ENCODE data around the gene ARPC5.

DNA sequence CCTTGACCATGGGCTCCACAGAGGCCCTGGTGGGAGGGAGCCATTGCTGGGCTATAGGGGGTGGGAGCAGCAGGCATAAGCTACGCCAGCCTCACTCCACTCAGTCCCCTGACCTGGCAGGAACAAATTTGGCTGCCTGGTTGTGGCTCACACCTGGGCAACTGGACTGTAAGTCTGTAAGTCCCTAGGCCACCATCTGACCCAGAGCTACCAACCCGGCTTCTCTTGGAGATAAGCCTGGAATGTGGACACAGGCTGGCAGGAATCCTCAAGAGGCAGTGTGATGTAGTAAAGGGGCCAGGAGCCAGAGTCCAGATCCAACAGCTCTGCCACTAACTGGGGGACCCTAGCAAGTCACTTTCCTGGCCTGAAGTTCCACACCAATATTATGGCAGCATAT lies 56.7 kb downstream of the ARPC5 start:
- TF ChIP-seq POLR2A (IDR thresholded peaks at IDR 0.05) = no peak
- TF ChIP-seq, protein P1, sequence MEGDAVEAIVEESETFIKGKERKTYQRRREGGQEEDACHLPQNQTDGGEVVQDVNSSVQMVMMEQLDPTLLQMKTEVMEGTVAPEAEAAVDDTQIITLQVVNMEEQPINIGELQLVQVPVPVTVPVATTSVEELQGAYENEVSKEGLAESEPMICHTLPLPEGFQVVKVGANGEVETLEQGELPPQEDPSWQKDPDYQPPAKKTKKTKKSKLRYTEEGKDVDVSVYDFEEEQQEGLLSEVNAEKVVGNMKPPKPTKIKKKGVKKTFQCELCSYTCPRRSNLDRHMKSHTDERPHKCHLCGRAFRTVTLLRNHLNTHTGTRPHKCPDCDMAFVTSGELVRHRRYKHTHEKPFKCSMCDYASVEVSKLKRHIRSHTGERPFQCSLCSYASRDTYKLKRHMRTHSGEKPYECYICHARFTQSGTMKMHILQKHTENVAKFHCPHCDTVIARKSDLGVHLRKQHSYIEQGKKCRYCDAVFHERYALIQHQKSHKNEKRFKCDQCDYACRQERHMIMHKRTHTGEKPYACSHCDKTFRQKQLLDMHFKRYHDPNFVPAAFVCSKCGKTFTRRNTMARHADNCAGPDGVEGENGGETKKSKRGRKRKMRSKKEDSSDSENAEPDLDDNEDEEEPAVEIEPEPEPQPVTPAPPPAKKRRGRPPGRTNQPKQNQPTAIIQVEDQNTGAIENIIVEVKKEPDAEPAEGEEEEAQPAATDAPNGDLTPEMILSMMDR (IDR thresholded peaks at IDR 0.05 in 4 of 5, conservative IDR thresholded peaks at IDR 0.05 in 1 of 5) = no peak

Measured in gastrocnemius medialis (tissue), 4 donors.